ENCODE results near the gene GDAP1L1. TPM values are rescaled to one million over a fixed set of nuclear protein-coding genes. Genes with fewer than 3 reads are reported as not detected.
A peak's percentile ranks its signal among the peaks of the same experiment; 100 is the strongest.

Gene GDAP1L1
- not detected in 2 replicates for total RNA-seq

DNA sequence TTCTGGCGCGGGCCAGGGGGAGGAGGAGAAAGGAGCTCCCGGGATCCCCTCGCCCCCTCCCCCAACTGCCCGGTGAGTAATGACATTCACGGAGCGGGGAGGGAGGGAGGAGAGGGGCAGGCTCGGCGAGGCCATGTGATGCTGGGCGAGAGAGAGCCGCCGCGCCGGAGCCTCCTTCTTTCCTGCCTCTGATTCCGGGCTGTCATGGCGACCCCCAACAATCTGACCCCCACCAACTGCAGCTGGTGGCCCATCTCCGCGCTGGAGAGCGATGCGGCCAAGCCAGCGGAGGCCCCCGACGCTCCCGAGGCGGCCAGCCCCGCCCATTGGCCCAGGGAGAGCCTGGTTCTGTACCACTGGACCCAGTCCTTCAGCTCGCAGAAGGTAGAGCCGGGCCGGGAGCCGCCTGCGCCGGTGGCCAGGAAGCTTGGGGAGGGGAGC is at the start of gene GDAP1L1:
GDAP1L1 (plus strand) TSS at position 178 of the 441 bp plus-strand sequence; CDS start at position 205, 27 bp downstream.
- DNase-seq (ENCODE audit: low read depth), result no peak
- H3K4me3 ChIP-seq (ENCODE audit: low read depth, low read length), result no peak within 1 kb of the TSS
- TF ChIP-seq, protein P1, sequence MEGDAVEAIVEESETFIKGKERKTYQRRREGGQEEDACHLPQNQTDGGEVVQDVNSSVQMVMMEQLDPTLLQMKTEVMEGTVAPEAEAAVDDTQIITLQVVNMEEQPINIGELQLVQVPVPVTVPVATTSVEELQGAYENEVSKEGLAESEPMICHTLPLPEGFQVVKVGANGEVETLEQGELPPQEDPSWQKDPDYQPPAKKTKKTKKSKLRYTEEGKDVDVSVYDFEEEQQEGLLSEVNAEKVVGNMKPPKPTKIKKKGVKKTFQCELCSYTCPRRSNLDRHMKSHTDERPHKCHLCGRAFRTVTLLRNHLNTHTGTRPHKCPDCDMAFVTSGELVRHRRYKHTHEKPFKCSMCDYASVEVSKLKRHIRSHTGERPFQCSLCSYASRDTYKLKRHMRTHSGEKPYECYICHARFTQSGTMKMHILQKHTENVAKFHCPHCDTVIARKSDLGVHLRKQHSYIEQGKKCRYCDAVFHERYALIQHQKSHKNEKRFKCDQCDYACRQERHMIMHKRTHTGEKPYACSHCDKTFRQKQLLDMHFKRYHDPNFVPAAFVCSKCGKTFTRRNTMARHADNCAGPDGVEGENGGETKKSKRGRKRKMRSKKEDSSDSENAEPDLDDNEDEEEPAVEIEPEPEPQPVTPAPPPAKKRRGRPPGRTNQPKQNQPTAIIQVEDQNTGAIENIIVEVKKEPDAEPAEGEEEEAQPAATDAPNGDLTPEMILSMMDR (IDR thresholded peaks at IDR 0.05; ENCODE audit: insufficient read depth, low read depth, low read length), result no peak

DNA sequence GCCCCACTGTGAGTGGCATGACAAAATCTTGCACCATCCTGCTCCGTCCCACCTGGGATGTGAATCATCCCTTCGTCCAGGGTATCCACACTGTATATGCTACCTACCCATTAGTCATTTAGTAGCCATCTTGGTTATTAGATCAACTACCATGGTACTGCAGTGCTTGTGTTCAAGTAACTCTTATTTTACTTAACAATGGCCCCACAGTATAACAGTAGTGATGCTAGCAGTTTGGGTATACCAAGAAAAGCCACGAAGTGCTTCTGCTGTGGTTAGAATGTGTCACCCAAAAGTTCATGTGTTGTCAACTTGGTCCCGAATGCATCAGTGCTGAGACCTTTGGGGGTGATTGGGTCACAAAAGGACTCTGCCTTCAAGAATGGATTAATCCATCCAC is 48.2 kb upstream of the GDAP1L1 start:
- H3K4me3 ChIP-seq (ENCODE audit: low read depth, low read length), result no peak overlapping the region
- TF ChIP-seq, protein P1 (IDR thresholded peaks at IDR 0.05; ENCODE audit: insufficient read depth, low read depth, low read length), result no peak
- no peak for DNase-seq (ENCODE audit: low read depth)

DNA sequence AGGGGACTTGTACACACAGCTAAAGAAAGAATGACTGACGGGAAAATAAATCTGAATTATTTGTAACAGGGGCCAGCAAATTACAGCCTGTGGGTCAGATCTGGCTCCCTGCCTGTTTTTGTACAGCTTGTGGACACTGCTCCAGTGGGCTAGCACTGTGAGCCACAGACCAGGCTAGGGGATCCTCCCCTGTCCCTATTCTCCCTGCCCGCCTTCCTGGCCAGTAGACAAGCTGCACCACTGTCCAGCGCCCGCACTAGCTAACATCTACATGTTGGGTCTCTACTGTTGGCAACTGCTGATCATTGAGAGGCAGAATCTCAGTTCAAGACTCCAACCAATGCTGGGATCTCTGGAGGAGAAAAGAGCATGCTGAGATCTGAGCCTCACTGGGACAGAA is 47.2 kb upstream of the GDAP1L1 start:
- no peak overlapping the region for H3K4me3 ChIP-seq (ENCODE audit: low read depth, low read length)
- no peak for DNase-seq (ENCODE audit: low read depth)
- TF ChIP-seq, protein P1 (IDR thresholded peaks at IDR 0.05; ENCODE audit: insufficient read depth, low read depth, low read length), result no peak

DNA sequence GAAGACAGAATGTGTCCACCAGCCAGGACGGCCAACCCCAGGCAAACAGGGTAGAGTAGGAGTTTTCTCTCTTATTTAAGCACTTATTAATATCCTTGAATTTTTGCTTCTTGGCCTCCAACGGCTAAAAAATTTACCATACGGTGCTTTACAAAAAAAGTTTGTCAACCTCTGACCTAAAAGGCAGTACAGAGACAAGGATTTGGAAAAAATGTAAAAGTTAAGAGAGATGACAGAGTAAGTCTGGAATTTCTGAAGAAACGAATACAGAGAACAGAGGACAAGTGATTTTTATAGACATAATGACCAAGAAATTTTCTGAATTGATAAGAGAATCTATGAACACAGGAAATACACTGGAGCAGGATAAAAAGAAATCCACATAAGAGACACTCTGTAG is 46.7 kb upstream of the GDAP1L1 start:
- no peak for DNase-seq (ENCODE audit: low read depth)
- TF ChIP-seq, protein P1 (IDR thresholded peaks at IDR 0.05; ENCODE audit: insufficient read depth, low read depth, low read length), result no peak

DNA sequence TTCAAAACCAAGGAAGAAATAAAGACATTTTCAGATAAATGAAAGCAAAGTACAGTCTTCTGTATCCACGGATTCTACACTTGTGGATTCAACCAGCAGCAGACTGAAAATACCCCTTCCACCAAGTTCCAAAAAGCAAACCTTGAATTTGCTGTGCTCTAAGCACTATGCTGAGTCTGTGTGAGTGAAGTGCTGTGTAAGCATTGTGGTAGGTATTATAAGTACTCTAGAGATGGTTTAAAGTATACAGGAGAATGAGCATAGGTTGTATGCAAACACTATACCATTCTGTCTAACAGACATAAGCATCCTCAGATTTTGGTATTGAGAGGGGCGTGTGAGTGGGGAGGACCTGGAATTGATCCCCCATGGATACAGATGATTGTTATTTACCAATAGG is 46.1 kb upstream of the GDAP1L1 start:
- H3K4me3 ChIP-seq (ENCODE audit: low read depth, low read length), result no peak overlapping the region
- TF ChIP-seq, protein P1 (IDR thresholded peaks at IDR 0.05; ENCODE audit: insufficient read depth, low read depth, low read length), result no peak
- no peak for DNase-seq (ENCODE audit: low read depth)

More for the DNA sequence above, 46.7 kb upstream of the GDAP1L1 start:
- H3K4me3 ChIP-seq (ENCODE audit: low read depth, low read length), result no peak overlapping the region

DNA sequence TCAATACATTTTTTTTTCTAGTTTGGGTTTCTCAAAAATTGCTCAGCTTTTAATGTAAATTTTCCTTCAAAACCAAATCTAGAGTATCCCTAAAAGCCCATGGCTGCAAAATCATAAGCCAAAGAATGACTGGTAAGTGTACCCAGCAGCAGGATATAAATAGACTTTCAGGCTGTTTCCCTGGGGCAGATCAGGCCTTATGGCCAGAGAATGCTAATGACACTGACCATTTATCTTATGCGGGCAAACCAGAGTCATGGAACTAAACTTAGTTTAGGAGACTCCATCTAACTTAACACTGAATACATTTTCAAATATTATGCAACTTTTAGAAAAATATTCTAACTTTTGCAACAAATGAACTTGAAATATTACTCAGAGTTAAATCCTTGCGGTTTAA is 43.9 kb upstream of the GDAP1L1 start:
- no peak for DNase-seq (ENCODE audit: low read depth)
- TF ChIP-seq, protein P1 (IDR thresholded peaks at IDR 0.05; ENCODE audit: insufficient read depth, low read depth, low read length), result no peak

DNA sequence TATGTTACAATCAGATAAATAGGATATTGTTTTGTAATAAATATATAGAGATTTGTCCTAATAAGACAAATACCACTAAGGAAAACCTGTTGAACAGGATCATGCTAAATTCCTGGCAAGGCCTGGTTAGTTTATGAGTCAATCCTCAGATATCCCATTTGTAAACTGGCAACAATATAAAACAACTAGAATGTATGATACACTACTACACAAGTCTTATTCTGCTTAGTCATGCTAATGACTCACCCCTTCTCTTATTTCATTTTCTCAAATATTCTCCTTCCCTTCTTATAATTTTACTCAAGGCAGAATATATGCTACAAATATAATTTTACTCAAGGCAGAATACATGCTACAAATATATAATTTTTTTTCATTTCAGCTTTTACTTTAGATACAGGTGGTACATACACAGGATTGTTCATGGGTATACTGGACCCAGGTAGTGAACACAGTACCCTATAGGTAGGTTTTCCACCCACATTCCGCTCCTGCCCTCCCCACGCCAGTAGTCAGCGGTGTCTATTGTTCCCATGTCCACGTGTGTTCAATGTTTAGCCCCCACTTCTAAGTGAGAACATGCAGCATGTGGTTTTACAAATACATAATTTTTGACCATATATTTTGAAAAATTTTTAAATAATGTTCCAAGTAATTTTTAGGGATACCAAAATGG is 42.8 kb upstream of the GDAP1L1 start:
- TF ChIP-seq, protein P1 (IDR thresholded peaks at IDR 0.05; ENCODE audit: insufficient read depth, low read depth, low read length), result no peak
- H3K4me3 ChIP-seq (ENCODE audit: low read depth, low read length), result no peak overlapping the region
- DNase-seq (ENCODE audit: low read depth), result peak; percentile 89

More for the DNA sequence above, 43.9 kb upstream of the GDAP1L1 start:
- no peak overlapping the region for H3K4me3 ChIP-seq (ENCODE audit: low read depth, low read length)

Data from fibroblast of villous mesenchyme (primary cell).